Sigmoid colon (tissue), 7 donors: ENCODE measurements around the gene HIVEP3. TPM values are rescaled to one million over a fixed set of nuclear protein-coding genes. Genes with fewer than 3 reads are reported as not detected.

Experiments used
- DNase-seq: peaks from one replicate; pipeline ENCODE4 v3.0.0-alpha.2; 2019
- H3K27ac ChIP-seq, 4 donors: fragments of 200-600 bp; sonication (generic); one replicate each; pipeline ENCODE4 v1.5.1; 2016 to 2019; ENCODE audit warnings: mild to moderate bottlenecking in 1 of 4
- H3K27me3 ChIP-seq, 3 donors: fragments of 200-600 bp; sonication (generic); one replicate each; pipeline ENCODE4 v1.5.1; 2019; ENCODE audit warnings: mild to moderate bottlenecking in 1 of 3
- H3K36me3 ChIP-seq, 4 donors: fragments of 200-600 bp; sonication (generic); one replicate each; pipeline ENCODE4 v1.5.1; 2016 to 2019
- H3K4me1 ChIP-seq, 4 donors: fragments of 200-600 bp; sonication (generic); one replicate each; pipeline ENCODE4 v1.5.1; 2017 to 2019
- H3K4me3 ChIP-seq, 4 donors: fragments of 200-600 bp; sonication (generic); one replicate each; pipeline ENCODE4 v1.5.1; 2017 to 2019; ENCODE audit warnings: mild to moderate bottlenecking in 2 of 4, moderate library complexity in 1 of 4
- H3K9me3 ChIP-seq, 4 donors: fragments of 200-600 bp in 3 of 4; sonication (generic) in 3 of 4; one replicate each; pipeline versions ENCODE4 v1.5.1 to v1.6.1; 2013 to 2019
- CTCF ChIP-seq, 4 experiments: fragments of 450-650 bp in 3 of 4; fragments of 200-600 bp in 1 of 4; IDR thresholded peaks; one replicate each; pipeline ENCODE4 v1.5.1; 2016 to 2019; ENCODE audit warnings: antibody characterized with exemption in 4 of 4, mild to moderate bottlenecking in 3 of 4, moderate library complexity in 2 of 4
- EP300 ChIP-seq, 4 donors: sonication (generic); formaldehyde crosslinking; IDR thresholded peaks; one replicate each; pipeline ENCODE4 v1.6.1; 2017; ENCODE audit warnings: antibody characterized with exemption in 4 of 4
- POLR2A ChIP-seq, 2 donors: fragments of 450-650 bp; IDR thresholded peaks; one replicate each; pipeline ENCODE4 v1.6.1; 2016; ENCODE audit warnings: antibody characterized with exemption in 2 of 2, mild to moderate bottlenecking in 2 of 2, moderate library complexity in 2 of 2
- POLR2AphosphoS5 ChIP-seq, 4 donors: sonication (generic); formaldehyde crosslinking; IDR thresholded peaks; one replicate each; pipeline ENCODE4 v1.6.1; 2017; ENCODE audit warnings: antibody characterized with exemption in 4 of 4
- WGBS, 2 donors: extraction: QIAGEN DNeasy Blood & Tissue Kit; methylation state at CpG; one replicate each; pipeline ENCODE4 v1.1.7; 2013; 5-methylcytosine and 5-hydroxymethylcytosine counted together
- intact Hi-C: fragments of 100-400 bp; cut with DNase I; formaldehyde crosslinking; loops from one replicate; pipeline ENCODE4 v1.15.1; 2023
- polyA plus RNA-seq, 3 donors: library from polyadenylated mRNA; stranded (reverse); fragments of 200-250 nt; gene quantifications; one replicate each; pipeline ENCODE4 v1.2.3, GENCODE V29; 2013
- total RNA-seq, 4 donors: library from RNA; depleted of rRNA; stranded (reverse); fragments of >200 nt; gene quantifications; one replicate each; pipeline ENCODE4 v1.1.0, GENCODE V29; 2016
- donor health status: healthy with polysubstance abuse.
- donor health status: Bipolar disorder and iron deficiency.
- donor health status: healthy.

The HIVEP3 gene
- total and polyA plus RNA-seq, 7 donors, result 1.4 to 7.8 (median 3.2) TPM

GRCh38 chr1:41520951-41521752 lies 397.6 kb downstream of the HIVEP3 start:
- intact Hi-C loops, result no loop called here
- H3K36me3 ChIP-seq, result no peaks in the 10 kb centered on the region
- H3K27me3 ChIP-seq, result no peaks in the 10 kb centered on the region
- TF ChIP-seq POLR2AphosphoS5 (IDR thresholded peaks at IDR 0.05), result no peak
- no peak for TF ChIP-seq POLR2A (IDR thresholded peaks at IDR 0.05)
- TF ChIP-seq CTCF (IDR thresholded peaks at IDR 0.05), result no peak
- no peak for TF ChIP-seq EP300 (IDR thresholded peaks at IDR 0.05)
- no peak overlapping the region for H3K27ac ChIP-seq
- H3K9me3 ChIP-seq, result no peaks in the 10 kb centered on the region
- 83 to 85% methylated on average over 15 of the region's 15 CpGs for WGBS, 2 donors
- H3K4me1 ChIP-seq, result peaks cover 0 to 11% (median 9%) of the 10 kb centered on the region in 4 donors
- no peak for DNase-seq
- H3K4me3 ChIP-seq, result no peak overlapping the region

- peaks cover 0 to 20% (median 17%) of the 10 kb centered on the region in 4 donors for H3K4me1 ChIP-seq
- H3K36me3 ChIP-seq, result no peaks in the 10 kb centered on the region
- no peak for DNase-seq
- no peaks in the 10 kb centered on the region for H3K9me3 ChIP-seq
- WGBS, 2 donors, result 76 to 95% methylated on average over 5 of the region's 5 CpGs
- TF ChIP-seq EP300 (IDR thresholded peaks at IDR 0.05) (no peak), CTCF (IDR thresholded peaks at IDR 0.05) (no peak), POLR2AphosphoS5 (IDR thresholded peaks at IDR 0.05) (no peak), POLR2A (IDR thresholded peaks at IDR 0.05) (no peak)
- intact Hi-C loops, result loop anchor here (5.0 kb wide), 1 partner anchor 87 kb away; no protein-coding TSS in a partner anchor
- H3K4me3 ChIP-seq, result no peak overlapping the region
- H3K27me3 ChIP-seq, result no peaks in the 10 kb centered on the region
- no peak overlapping the region for H3K27ac ChIP-seq
These were observed 399.1 kb downstream of the HIVEP3 start for GRCh38 chr1:41519667-41520066.

GRCh38 chr1:41518471-41518870 lies 400.3 kb downstream of the HIVEP3 start:
- WGBS, 2 donors, result 60 to 73% methylated on average over 5 of the region's 5 CpGs
- Histone ChIP-seq H3K36me3 (no peaks in the 10 kb centered on the region), H3K4me1 (peaks cover 0 to 20% (median 17%) of the 10 kb centered on the region in 4 donors), H3K4me3 (no peak overlapping the region), H3K9me3 (no peaks in the 10 kb centered on the region), H3K27ac (no peak overlapping the region), H3K27me3 (no peaks in the 10 kb centered on the region)
- no peak for DNase-seq
- TF ChIP-seq POLR2AphosphoS5 (IDR thresholded peaks at IDR 0.05) (no peak), POLR2A (IDR thresholded peaks at IDR 0.05) (no peak), EP300 (IDR thresholded peaks at IDR 0.05) (no peak), CTCF (IDR thresholded peaks at IDR 0.05) (no peak)
- intact Hi-C loops, result loop anchor here (5.0 kb wide), 1 partner anchor 86 kb away; no protein-coding TSS in a partner anchor

- H3K27ac ChIP-seq, result peak overlapping the region in 1 of 4 donors; percentile 61
- no peaks in the 10 kb centered on the region for H3K9me3 ChIP-seq
- H3K4me3 ChIP-seq, result peak overlapping the region in 2 of 4 donors; percentile 47 to 54
- no peak for DNase-seq
- intact Hi-C loops, result loop anchor here (5.0 kb wide), 1 partner anchor 85 kb away; no protein-coding TSS in a partner anchor
- peaks cover 0 to 20% (median 17%) of the 10 kb centered on the region in 4 donors for H3K4me1 ChIP-seq
- no peaks in the 10 kb centered on the region for H3K36me3 ChIP-seq
- no peak for TF ChIP-seq POLR2AphosphoS5 (IDR thresholded peaks at IDR 0.05)
- TF ChIP-seq EP300 (IDR thresholded peaks at IDR 0.05), result no peak
- TF ChIP-seq CTCF (IDR thresholded peaks at IDR 0.05), result no peak
- no peak for TF ChIP-seq POLR2A (IDR thresholded peaks at IDR 0.05)
- no peaks in the 10 kb centered on the region for H3K27me3 ChIP-seq
- WGBS, 2 donors, result 74 to 81% methylated on average over 3 of the region's 3 CpGs
These were observed 401.7 kb downstream of the HIVEP3 start for GRCh38 chr1:41517062-41517438.
